A549 (cell line): ENCODE measurements around the gene LGMN. TPM values are rescaled to one million over a fixed set of nuclear protein-coding genes. Genes with fewer than 3 reads are reported as not detected.

Source experiments
- ATAC-seq, 2 experiments: fragments of 200-7000 bp in 1 of 2; fragments of >200 bp in 1 of 2; cut with Nextera tagmentation in 1 of 2; cut with Tn5 transposase in 1 of 2; 3 replicates each; pipeline versions ENCODE4 v1.8.0 to v1.9.1; 2018 to 2020; ENCODE audit warnings: mild to moderate bottlenecking in 1 of 2, moderate library complexity in 1 of 2
- CTCF ChIA-PET: fragments of 300-600 bp; sonication (Branson Sonifier 250); formaldehyde crosslinking; extraction: SDS; loops from one replicate; lab custom pipeline; 2021; ENCODE audit warnings: antibody characterized with exemption, inconsistent platforms; lab: Yijun Ruan, JAX
- POLR2A ChIA-PET: fragments of 350-600 bp; formaldehyde crosslinking; extraction: SDS; loops from one replicate; lab custom pipeline; 2021; ENCODE audit warnings: antibody characterized with exemption, inconsistent platforms; lab: Yijun Ruan, JAX
- DNase-seq, 2 experiments: peaks; one replicate each; pipeline versions ENCODE4 v3.0.0 to v3.0.0-alpha.2; 2011 to 2016; ENCODE audit warnings: low read depth in 1 of 2, low spot score in 1 of 2
- FAIRE-seq: peaks from 2 replicates; lab custom pipeline; 2011; peaks lifted over from hg19 to GRCh38; lab: Jason Lieb, UNC
- H3K27ac ChIP-seq, 2 experiments: fragments of >200 bp; sonication (Bioruptor Twin); formaldehyde crosslinking; 3 replicates each; pipeline ENCODE4 v1.5.1; 2016 to 2017
- H3K4me1 ChIP-seq: fragments of >200 bp; sonication (Bioruptor Twin); formaldehyde crosslinking; 3 replicates; pipeline ENCODE4 v1.6.1; 2016
- H3K4me2 ChIP-seq: fragments of >200 bp; sonication (Bioruptor Twin); formaldehyde crosslinking; 3 replicates; pipeline ENCODE4 v1.6.1; 2016
- H3K4me3 ChIP-seq: fragments of >200 bp; sonication (Bioruptor Twin); formaldehyde crosslinking; 3 replicates; pipeline ENCODE4 v1.5.1; 2016
- H3K9me3 ChIP-seq: fragments of >200 bp; sonication (Bioruptor Twin); formaldehyde crosslinking; 3 replicates; pipeline ENCODE4 v1.6.1; 2016
- CBX8 ChIP-seq: fragments of 200-600 bp; sonication (generic); IDR thresholded peaks from 2 replicates; pipeline ENCODE4 v1.6.1; 2016
- CEBPB ChIP-seq, 2 experiments: fragments of >200 bp in 1 of 2; sonication (Bioruptor Twin) in 1 of 2; formaldehyde crosslinking in 1 of 2; IDR thresholded peaks; 2 replicates each; pipeline ENCODE4 v1.6.1; 2012 to 2016
- EHMT2 ChIP-seq: fragments of 200-600 bp; sonication (generic); IDR thresholded peaks from 2 replicates; pipeline ENCODE4 v1.6.1; 2016; ENCODE audit warnings: antibody characterized with exemption, low read depth, mild to moderate bottlenecking, moderate library complexity
- EP300 ChIP-seq, 2 experiments: fragments of >200 bp; sonication (Bioruptor Twin); formaldehyde crosslinking; IDR thresholded peaks; 2 replicates in 1 of 2; 3 replicates in 1 of 2; pipeline ENCODE4 v1.6.1; 2016 to 2017
- FOSB ChIP-seq: fragments of 250-450 bp; sonication (Bioruptor Pico); IDR thresholded peaks from 2 replicates; pipeline ENCODE4 v1.5.0; 2020; ENCODE audit warnings: mild to moderate bottlenecking, moderate library complexity
- FOXS1 ChIP-seq: fragments of 250-450 bp; sonication (Bioruptor Pico); IDR thresholded peaks from 2 replicates; pipeline ENCODE4 v1.5.0; 2020; ENCODE audit warnings: mild to moderate bottlenecking, moderate library complexity
- HES2 ChIP-seq: fragments of >200 bp; sonication (Bioruptor Twin); formaldehyde crosslinking; IDR thresholded peaks from 2 replicates; pipeline ENCODE4 v1.6.1; 2016
- HEYL ChIP-seq: fragments of 250-450 bp; sonication (Bioruptor Pico); IDR thresholded peaks from 2 replicates; pipeline ENCODE4 v1.8.0; 2021; ENCODE audit warnings: mild to moderate bottlenecking, moderate library complexity
- HMGXB4 ChIP-seq: fragments of 250-450 bp; sonication (Bioruptor Pico); IDR thresholded peaks from 2 replicates; pipeline ENCODE4 v1.5.0; 2021; ENCODE audit warnings: mild to moderate bottlenecking, moderate library complexity, borderline replicate concordance
- HOXA7 ChIP-seq: fragments of 250-450 bp; sonication (Bioruptor Pico); IDR thresholded peaks from 2 replicates; pipeline ENCODE4 v1.5.0; 2020; ENCODE audit warnings: mild to moderate bottlenecking, moderate library complexity
- HOXB13 ChIP-seq: fragments of 250-450 bp; sonication (Bioruptor Pico); IDR thresholded peaks from 2 replicates; pipeline ENCODE4 v1.5.0; 2020; ENCODE audit warnings: low read depth, mild to moderate bottlenecking, moderate library complexity
- JUNB ChIP-seq: fragments of >200 bp; sonication (Bioruptor Twin); formaldehyde crosslinking; IDR thresholded peaks from 2 replicates; pipeline ENCODE4 v1.6.1; 2016
- KDM1A ChIP-seq: fragments of 200-600 bp; sonication (generic); IDR thresholded peaks from 2 replicates; pipeline ENCODE4 v1.6.1; 2016; ENCODE audit warnings: low read depth, mild to moderate bottlenecking
- MAX ChIP-seq: IDR thresholded peaks from 2 replicates; pipeline ENCODE4 v1.6.1; 2012
- NR3C1 ChIP-seq: fragments of >200 bp; sonication (Bioruptor Twin); formaldehyde crosslinking; IDR thresholded peaks from 3 replicates; pipeline ENCODE4 v1.6.1; 2017
- PHF8 ChIP-seq: fragments of 200-600 bp; sonication (generic); IDR thresholded peaks from 2 replicates; pipeline ENCODE4 v1.6.1; 2016; ENCODE audit warnings: low read depth, mild to moderate bottlenecking, antibody characterized with exemption, moderate library complexity, borderline replicate concordance
- POLR2A ChIP-seq: IDR thresholded peaks from 2 replicates; pipeline ENCODE4 v1.6.1; 2012; ENCODE audit warnings: mild to moderate bottlenecking, low read length
- POLR2AphosphoS2 ChIP-seq: conservative IDR thresholded peaks from 2 replicates; pipeline ENCODE4 v1.6.1; 2012; ENCODE audit warnings: low read length, improper control_type of control experiment, inconsistent platforms
- TFCP2L1 ChIP-seq: fragments of 250-450 bp; sonication (Bioruptor Pico); IDR thresholded peaks from 2 replicates; pipeline ENCODE4 v1.5.0; 2021; ENCODE audit warnings: mild to moderate bottlenecking
- TP53 ChIP-seq: fragments of 250-450 bp; sonication (Bioruptor Pico); IDR thresholded peaks from 2 replicates; pipeline ENCODE4 v1.5.0; 2021; ENCODE audit warnings: mild to moderate bottlenecking, moderate library complexity
- ZC3H11A ChIP-seq: fragments of 450-650 bp; IDR thresholded peaks from 2 replicates; pipeline ENCODE4 v1.6.1; 2014; ENCODE audit warnings: antibody characterized with exemption, mild to moderate bottlenecking
- ZFP36 ChIP-seq: fragments of 450-650 bp; IDR thresholded peaks from 2 replicates; pipeline ENCODE4 v1.6.1; 2014; ENCODE audit warnings: borderline replicate concordance; ENCODE audit not compliant: partially characterized antibody
- WGBS: methylation state at CpG from one replicate; pipeline ENCODE4 v1.1.6; 2017; ENCODE audit errors: missing lambda C conversion rate; 5-methylcytosine and 5-hydroxymethylcytosine counted together
- polyA plus RNA-seq, 4 experiments: library from polyadenylated mRNA; depleted of rRNA in 3 of 4; stranded (reverse); fragments of >200 nt; fragmentation: RNase III in 1 of 4; extraction: RNeasy Plus Mini Kit Qiagen cat#74134 plus additional on column Dnase treatment in 1 of 4; gene quantifications; 2 replicates in 3 of 4; 3 replicates in 1 of 4; pipeline ENCODE4 v1.2.3, GENCODE V29; 2011 to 2017

The LGMN gene
- polyA plus RNA-seq, 2 of the 4 experiments (the other 2 are of a cell fraction) = 70.4 to 106 TPM

GRCh38 chr14:92675421-92675820, 73.0 kb downstream of the LGMN start (continued):
- no peak for TF ChIP-seq FOXS1 (CRISPR knock-in tag)
- TF ChIP-seq EP300 (IDR thresholded peaks at IDR 0.05) = no peak

- Histone ChIP-seq H3K4me1 (0 out of 3 replicates have a peak, but pooled peaks cover 6% of the 10 kb centered on the region), H3K4me3 (no peak overlapping the region), H3K9me3 (no peaks in the 10 kb centered on the region), H3K27ac (no peak overlapping the region), H3K4me2 (no peak overlapping the region)
- 79% methylated on average over 19 of the region's 19 CpGs for WGBS
- ATAC-seq (no peak), DNase-seq (no peak), FAIRE-seq (no peak)
- ChIA-PET POLR2A (no interaction called here), CTCF (interaction anchor here (0.7 to 3.1 kb wide), 4 partner anchors 13 to 73 kb away, joined by 3 to 21 read pairs (median 5); no protein-coding TSS in a partner anchor)
- no peak for TF ChIP-seq CBX8
- TF ChIP-seq HEYL = no peak
- TF ChIP-seq FOSB (CRISPR knock-in tag) = no peak
- TF ChIP-seq KDM1A = no peak
- TF ChIP-seq EHMT2 = no peak
- no peak for TF ChIP-seq TFCP2L1 (CRISPR knock-in tag)
- TF ChIP-seq MAX = no peak
- TF ChIP-seq CEBPB (IDR thresholded peaks at IDR 0.05) = no peak
- TF ChIP-seq EP300 (IDR thresholded peaks at IDR 0.05) = no peak
- no peak for TF ChIP-seq HOXA7 (CRISPR knock-in tag)
- TF ChIP-seq HOXB13 (CRISPR knock-in tag) = no peak
- TF ChIP-seq PHF8 = no peak
- TF ChIP-seq POLR2AphosphoS2 = no peak
- TF ChIP-seq NR3C1 = no peak
- no peak for TF ChIP-seq JUNB
- TF ChIP-seq ZC3H11A = no peak
- TF ChIP-seq TP53 (CRISPR knock-in tag) = no peak
- TF ChIP-seq POLR2A = no peak
- no peak for TF ChIP-seq HMGXB4 (CRISPR knock-in tag)
Measured at GRCh38 chr14:92673601-92674150, 74.8 kb downstream of the LGMN start.

- ATAC-seq = no peak
- TF ChIP-seq HES2 (no peak), ZFP36 (peak; percentile 20)
- TF ChIP-seq, all 56 proteins: peak for 1
Measured at GRCh38 chr14:92670643-92671366, 77.6 kb downstream of the LGMN start.

More at GRCh38 chr14:92670643-92671366, 77.6 kb downstream of the LGMN start:
- Histone ChIP-seq H3K27ac (peak overlapping the region in 1 of 2 experiments; percentile 36; a peak in 1 of 6 replicates), H3K4me2 (no peak overlapping the region), H3K9me3 (no peaks in the 10 kb centered on the region), H3K4me3 (no peak overlapping the region), H3K4me1 (0 out of 3 replicates have a peak, but pooled peaks cover 6% of the 10 kb centered on the region)
- DNase-seq (no peak), FAIRE-seq (no peak)
- 95% methylated on average over 9 of the region's 9 CpGs for whole genome bisulfite sequencing
- CTCF ChIA-PET = interaction anchor here (0.9 to 1.6 kb wide), 5 partner anchors 11 to 19 kb away, joined by 4 to 10 read pairs (median 6); no protein-coding TSS in a partner anchor
- POLR2A ChIA-PET = no interaction called here
